ENCODE data around the gene PHF11.
A peak's percentile ranks its signal among the peaks of the same experiment; 100 is the strongest.
"Not testable (repeated sequence)": the region's sequence is repeated elsewhere in the genome, so short reads cannot be mapped to it uniquely, and the experiment has no call there.

PHF11 gene

GRCh38 chr13:49494645-49495044 lies 1.1 kb upstream of the PHF11 start:
- DNase-seq (ENCODE audit: low read depth) = no peak
- H3K4me3 ChIP-seq (ENCODE audit: low read depth, low read length) = peak overlapping the region; percentile 49
- TF ChIP-seq, protein P1, sequence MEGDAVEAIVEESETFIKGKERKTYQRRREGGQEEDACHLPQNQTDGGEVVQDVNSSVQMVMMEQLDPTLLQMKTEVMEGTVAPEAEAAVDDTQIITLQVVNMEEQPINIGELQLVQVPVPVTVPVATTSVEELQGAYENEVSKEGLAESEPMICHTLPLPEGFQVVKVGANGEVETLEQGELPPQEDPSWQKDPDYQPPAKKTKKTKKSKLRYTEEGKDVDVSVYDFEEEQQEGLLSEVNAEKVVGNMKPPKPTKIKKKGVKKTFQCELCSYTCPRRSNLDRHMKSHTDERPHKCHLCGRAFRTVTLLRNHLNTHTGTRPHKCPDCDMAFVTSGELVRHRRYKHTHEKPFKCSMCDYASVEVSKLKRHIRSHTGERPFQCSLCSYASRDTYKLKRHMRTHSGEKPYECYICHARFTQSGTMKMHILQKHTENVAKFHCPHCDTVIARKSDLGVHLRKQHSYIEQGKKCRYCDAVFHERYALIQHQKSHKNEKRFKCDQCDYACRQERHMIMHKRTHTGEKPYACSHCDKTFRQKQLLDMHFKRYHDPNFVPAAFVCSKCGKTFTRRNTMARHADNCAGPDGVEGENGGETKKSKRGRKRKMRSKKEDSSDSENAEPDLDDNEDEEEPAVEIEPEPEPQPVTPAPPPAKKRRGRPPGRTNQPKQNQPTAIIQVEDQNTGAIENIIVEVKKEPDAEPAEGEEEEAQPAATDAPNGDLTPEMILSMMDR (IDR thresholded peaks at IDR 0.05; ENCODE audit: low read depth, low read length, missing control alignments) = no peak
- in situ Hi-C loops (cut with HindIII; ENCODE audit: low sequenced_read_pairs) = no loop called here

- in situ Hi-C loops (cut with HindIII; ENCODE audit: low sequenced_read_pairs); H3K4me3 ChIP-seq (ENCODE audit: low read depth, low read length); DNase-seq (ENCODE audit: low read depth): not testable (repeated sequence)
Measured at GRCh38 chr13:49496837-49497236, 1.1 kb downstream of the PHF11 start.

DNA sequence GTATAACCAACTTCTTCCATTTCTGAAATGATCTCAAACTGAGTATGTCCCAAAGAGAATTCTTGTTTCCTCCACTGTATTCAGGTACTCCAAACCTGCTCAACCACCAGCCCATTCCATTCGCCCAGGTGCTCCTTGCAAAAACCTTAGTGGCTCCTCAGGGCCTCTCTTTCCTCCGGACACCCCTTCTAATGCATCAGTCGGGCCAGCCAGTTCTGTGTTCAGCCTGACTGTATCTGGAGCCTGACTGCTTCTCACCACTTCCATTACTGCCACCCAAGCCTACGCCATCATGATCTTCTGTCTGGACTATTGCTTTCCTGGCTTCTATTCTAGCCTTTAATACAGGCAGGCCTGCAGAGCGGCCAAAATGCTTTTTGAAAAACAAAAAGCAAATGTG lies 1.5 kb downstream of the PHF11 start:
- no peak overlapping the region for H3K4me3 ChIP-seq (ENCODE audit: low read depth, low read length)
- in situ Hi-C loops (cut with HindIII; ENCODE audit: low sequenced_read_pairs) = no loop called here
- TF ChIP-seq, protein P1 (IDR thresholded peaks at IDR 0.05; ENCODE audit: low read depth, low read length, missing control alignments) = no peak

DNA sequence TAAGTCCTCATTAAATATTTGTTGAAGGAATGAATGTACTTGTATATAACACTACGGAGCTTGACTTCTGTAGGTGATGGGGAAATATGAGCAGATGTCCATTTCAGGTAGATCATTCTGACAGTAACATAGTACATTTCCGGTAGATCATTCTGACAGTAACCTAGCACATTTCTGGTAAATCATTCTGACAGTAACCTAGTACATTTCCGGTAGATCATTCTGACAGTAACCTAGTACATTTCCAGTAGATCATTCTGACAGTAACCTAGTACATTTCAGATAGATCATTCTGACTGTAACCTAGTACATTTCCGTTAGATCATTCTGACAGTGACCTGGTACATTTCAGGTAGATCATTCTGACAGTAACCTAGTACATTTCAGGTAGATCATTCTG lies 2.5 kb downstream of the PHF11 start:
- H3K4me3 ChIP-seq (ENCODE audit: low read depth, low read length) = no peak overlapping the region
- DNase-seq (ENCODE audit: low read depth) = no peak
- in situ Hi-C loops (cut with HindIII; ENCODE audit: low sequenced_read_pairs) = no loop called here
- TF ChIP-seq, protein P1 (IDR thresholded peaks at IDR 0.05; ENCODE audit: low read depth, low read length, missing control alignments) = no peak

More for the DNA sequence above, 1.5 kb downstream of the PHF11 start:
- no peak for DNase-seq (ENCODE audit: low read depth)

- TF ChIP-seq, protein P1 (IDR thresholded peaks at IDR 0.05; ENCODE audit: low read depth, low read length, missing control alignments) = no peak
- in situ Hi-C loops (cut with HindIII; ENCODE audit: low sequenced_read_pairs) = no loop called here
- peak; percentile 62 for DNase-seq (ENCODE audit: low read depth)
- H3K4me3 ChIP-seq (ENCODE audit: low read depth, low read length) = no peak overlapping the region
Measured at GRCh38 chr13:49499889-49500660, 4.3 kb downstream of the PHF11 start.

- H3K4me3 ChIP-seq (ENCODE audit: low read depth, low read length) = no peak overlapping the region
- in situ Hi-C loops (cut with HindIII; ENCODE audit: low sequenced_read_pairs) = no loop called here
- DNase-seq (ENCODE audit: low read depth) = no peak
- TF ChIP-seq, protein P1 (IDR thresholded peaks at IDR 0.05; ENCODE audit: low read depth, low read length, missing control alignments) = no peak
Measured at GRCh38 chr13:49502954-49503353, 7.2 kb downstream of the PHF11 start.

DNA sequence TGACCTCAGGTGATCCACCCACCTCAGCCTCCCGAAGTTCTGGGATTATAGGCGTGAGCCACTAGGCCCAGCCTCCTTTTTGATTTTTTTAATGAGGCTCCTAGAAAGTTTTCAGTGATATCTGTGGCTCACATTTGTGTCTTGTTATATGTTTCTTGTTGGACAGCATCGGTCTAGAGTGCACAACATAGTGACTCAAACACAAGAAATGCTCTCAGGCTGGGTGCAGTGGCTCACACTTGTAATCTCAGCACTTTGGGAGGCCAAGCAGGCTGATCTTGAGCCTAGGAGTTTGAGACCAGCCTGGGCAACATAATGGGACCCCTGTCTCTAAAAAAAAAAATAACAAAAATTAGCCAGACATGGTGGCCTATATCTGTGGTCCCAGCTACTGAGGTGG lies 8.2 kb downstream of the PHF11 start:
- no peak overlapping the region for H3K4me3 ChIP-seq (ENCODE audit: low read depth, low read length)
- DNase-seq (ENCODE audit: low read depth) = no peak
- TF ChIP-seq, protein P1 (IDR thresholded peaks at IDR 0.05; ENCODE audit: low read depth, low read length, missing control alignments) = no peak
- in situ Hi-C loops (cut with HindIII; ENCODE audit: low sequenced_read_pairs) = no loop called here

Data from astrocyte of the cerebellum (primary cell).